Prostate gland (tissue), 2 donors: ENCODE results near the gene ARHGEF16.

ENCODE experiments used
- POLR2A ChIP-seq: fragments of 450-650 bp; IDR thresholded peaks from one replicate; pipeline ENCODE4 v1.6.1; 2016; ENCODE audit warnings: antibody characterized with exemption, mild to moderate bottlenecking
- TF ChIP-seq, protein P1 (sequence below), 4 experiments: fragments of 200-600 bp in 2 of 4; fragments of 450-650 bp in 2 of 4; sonication (generic) in 2 of 4; IDR thresholded peaks; 1 replicate in 3 of 4; 2 replicates in 1 of 4; pipeline ENCODE4 v1.5.1; 2016 to 2019; ENCODE audit warnings: antibody characterized with exemption in 4 of 4, mild to moderate bottlenecking in 2 of 4, moderate library complexity in 2 of 4

DNA sequence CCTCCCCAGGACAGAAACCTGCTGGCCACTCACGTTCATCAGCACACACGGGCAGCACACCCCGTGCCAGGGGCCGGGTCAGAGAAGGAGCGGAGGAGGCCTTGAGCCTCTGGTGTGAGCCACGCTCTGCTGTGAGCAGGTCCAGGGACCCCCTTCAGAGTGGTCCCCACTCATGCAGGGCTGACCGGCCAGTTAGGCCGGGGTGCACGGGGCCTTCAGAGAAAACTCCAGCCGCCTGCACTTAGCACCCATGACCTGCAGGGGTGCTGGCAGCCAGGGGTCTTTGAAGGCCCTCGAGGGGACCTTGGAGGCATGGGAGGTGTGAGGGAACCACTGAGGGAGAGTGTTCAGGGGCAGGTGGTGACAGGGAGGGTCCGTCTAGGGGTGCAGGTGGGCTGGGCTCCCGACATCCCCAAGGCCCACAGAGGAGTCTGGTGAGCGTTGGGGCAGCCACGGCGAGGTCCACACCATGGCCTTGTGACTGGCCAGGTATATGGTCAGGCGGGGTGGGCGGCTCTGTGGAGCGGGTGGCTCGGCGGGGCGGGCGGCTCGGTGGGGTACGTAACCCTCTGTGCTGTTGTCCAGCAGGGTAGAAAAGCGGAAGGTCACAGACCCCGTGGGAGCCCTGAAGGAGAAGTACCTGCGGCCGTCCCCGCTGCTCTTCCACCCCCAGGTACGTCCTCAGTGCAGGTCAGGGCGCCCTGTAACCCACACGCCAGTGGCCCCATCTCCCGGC lies 40.3 kb upstream of the ARHGEF16 start:
- TF ChIP-seq, protein P1, sequence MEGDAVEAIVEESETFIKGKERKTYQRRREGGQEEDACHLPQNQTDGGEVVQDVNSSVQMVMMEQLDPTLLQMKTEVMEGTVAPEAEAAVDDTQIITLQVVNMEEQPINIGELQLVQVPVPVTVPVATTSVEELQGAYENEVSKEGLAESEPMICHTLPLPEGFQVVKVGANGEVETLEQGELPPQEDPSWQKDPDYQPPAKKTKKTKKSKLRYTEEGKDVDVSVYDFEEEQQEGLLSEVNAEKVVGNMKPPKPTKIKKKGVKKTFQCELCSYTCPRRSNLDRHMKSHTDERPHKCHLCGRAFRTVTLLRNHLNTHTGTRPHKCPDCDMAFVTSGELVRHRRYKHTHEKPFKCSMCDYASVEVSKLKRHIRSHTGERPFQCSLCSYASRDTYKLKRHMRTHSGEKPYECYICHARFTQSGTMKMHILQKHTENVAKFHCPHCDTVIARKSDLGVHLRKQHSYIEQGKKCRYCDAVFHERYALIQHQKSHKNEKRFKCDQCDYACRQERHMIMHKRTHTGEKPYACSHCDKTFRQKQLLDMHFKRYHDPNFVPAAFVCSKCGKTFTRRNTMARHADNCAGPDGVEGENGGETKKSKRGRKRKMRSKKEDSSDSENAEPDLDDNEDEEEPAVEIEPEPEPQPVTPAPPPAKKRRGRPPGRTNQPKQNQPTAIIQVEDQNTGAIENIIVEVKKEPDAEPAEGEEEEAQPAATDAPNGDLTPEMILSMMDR (IDR thresholded peaks at IDR 0.05), result no peak
- no peak for TF ChIP-seq POLR2A
